Kidney epithelial cell (primary cell): ENCODE measurements around the gene ALK. TPM values are rescaled to one million over a fixed set of nuclear protein-coding genes. Genes with fewer than 3 reads are reported as not detected.
A peak's percentile ranks its signal among the peaks of the same experiment; 100 is the strongest.

Experiments used
- DNase-seq: peaks from one replicate; pipeline ENCODE4 v3.0.0-alpha.2; 2010; ENCODE audit warnings: low read depth
- H3K27me3 ChIP-seq: 2 replicates; pipeline ENCODE4 v1.6.0; 2011; ENCODE audit warnings: low read length; ENCODE audit not compliant: control insufficient read depth, insufficient read depth
- H3K36me3 ChIP-seq: 2 replicates; pipeline ENCODE4 v1.5.1; 2011; ENCODE audit warnings: low read length; ENCODE audit not compliant: control insufficient read depth, insufficient read depth
- H3K4me3 ChIP-seq: 2 replicates; pipeline ENCODE4 v1.5.1; 2011; ENCODE audit warnings: low read depth, mild to moderate bottlenecking, control low read depth, low read length
- CTCF ChIP-seq: IDR thresholded peaks from 2 replicates; pipeline ENCODE4 v1.5.1; 2011; ENCODE audit warnings: mild to moderate bottlenecking, moderate library complexity, low read length, control low read depth, inconsistent platforms; ENCODE audit not compliant: insufficient read depth, poor library complexity, severe bottlenecking
- total RNA-seq: library from RNA; depleted of rRNA; stranded (reverse); fragments of >200 nt; gene quantifications from 2 replicates; pipeline ENCODE4 v1.2.3, GENCODE V29; 2015

Gene ALK
- total RNA-seq, 1 donor from 2014 or later: not detected

GRCh38 chr2:29475499-29475898 lies 445.9 kb downstream of the ALK start:
- no peak overlapping the region for H3K4me3 ChIP-seq
- no peak for DNase-seq
- TF ChIP-seq CTCF: no peak

GRCh38 chr2:29469961-29470360 lies 451.4 kb downstream of the ALK start:
- no peak overlapping the region for H3K4me3 ChIP-seq
- no peaks in the 10 kb centered on the region for H3K27me3 ChIP-seq
- no peak for DNase-seq
- no peak for TF ChIP-seq CTCF
- H3K36me3 ChIP-seq: no peaks in the 10 kb centered on the region

More at GRCh38 chr2:29475499-29475898, 445.9 kb downstream of the ALK start:
- no peaks in the 10 kb centered on the region for H3K36me3 ChIP-seq
- H3K27me3 ChIP-seq: no peaks in the 10 kb centered on the region

- DNase-seq: no peak
- Histone ChIP-seq H3K36me3 (no peaks in the 10 kb centered on the region), H3K4me3 (no peak overlapping the region), H3K27me3 (no peaks in the 10 kb centered on the region)
- TF ChIP-seq CTCF: no peak
Measured at GRCh38 chr2:29469516-29469915, 451.9 kb downstream of the ALK start.

GRCh38 chr2:29463181-29463900 lies 458.0 kb downstream of the ALK start:
- Histone ChIP-seq H3K27me3 (no peaks in the 10 kb centered on the region), H3K36me3 (no peaks in the 10 kb centered on the region), H3K4me3 (no peak overlapping the region)
- no peak for TF ChIP-seq CTCF
- peak; percentile 12 for DNase-seq

- Histone ChIP-seq H3K4me3 (no peak overlapping the region), H3K27me3 (no peaks in the 10 kb centered on the region), H3K36me3 (no peaks in the 10 kb centered on the region)
- no peak for TF ChIP-seq CTCF
- no peak for DNase-seq
Measured at GRCh38 chr2:29462293-29462692, 459.1 kb downstream of the ALK start.

- no peak for DNase-seq
- Histone ChIP-seq H3K36me3 (no peaks in the 10 kb centered on the region), H3K4me3 (no peak overlapping the region), H3K27me3 (no peaks in the 10 kb centered on the region)
- no peak for TF ChIP-seq CTCF
Measured at GRCh38 chr2:29460190-29460589, 461.2 kb downstream of the ALK start.
